CD4-positive, alpha-beta T cell (primary cell): ENCODE measurements around the gene SH3YL1. TPM values are rescaled to one million over a fixed set of nuclear protein-coding genes. Genes with fewer than 3 reads are reported as not detected.

ENCODE experiments used
- ATAC-seq: fragments of 200-7000 bp; cut with Tn5 transposase; one replicate; pipeline ENCODE4 v1.10.0; 2022; ENCODE audit warnings: mild to moderate bottlenecking; ENCODE audit not compliant: poor library complexity
- CTCF ChIA-PET: fragments of 350-600 bp; sonication (Branson Sonifier 250); formaldehyde crosslinking; loops from one replicate; lab custom pipeline; 2021; ENCODE audit warnings: antibody characterized with exemption, inconsistent platforms; lab: Charles Lee
- POLR2A ChIA-PET: fragments of 350-600 bp; sonication (Branson Sonifier 250); formaldehyde crosslinking; loops from one replicate; lab custom pipeline; 2021; ENCODE audit warnings: antibody characterized with exemption, inconsistent platforms; lab: Charles Lee
- DNase-seq, 14 experiments: peaks; one replicate each; pipeline ENCODE4 v3.0.0-alpha.2; 2013 to 2020; ENCODE audit warnings: mixed read lengths in 2 of 14
- H3K27ac ChIP-seq, 2 donors: one replicate each; pipeline versions ENCODE4 v1.5.1 to v1.7.0; 2013; ENCODE audit warnings: low read length in 2 of 2, low read depth in 1 of 2, mild to moderate bottlenecking in 1 of 2
- H3K27me3 ChIP-seq, 2 experiments: 1 replicate in 1 of 2; 2 replicates in 1 of 2; pipeline versions ENCODE4 v1.6.1 to v1.7.0; 2013; ENCODE audit warnings: low read length in 2 of 2, control low read depth in 1 of 2, mild to moderate bottlenecking in 1 of 2, moderate library complexity in 1 of 2; ENCODE audit not compliant: insufficient read depth in 2 of 2, control insufficient read depth in 1 of 2
- H3K36me3 ChIP-seq: one replicate; pipeline ENCODE4 v1.6.1; 2013; ENCODE audit warnings: low read length, control low read depth; ENCODE audit not compliant: insufficient read depth
- H3K4me1 ChIP-seq: one replicate; pipeline ENCODE4 v1.6.1; 2013; ENCODE audit warnings: low read length, control low read depth; ENCODE audit not compliant: insufficient read depth
- H3K4me3 ChIP-seq: one replicate; pipeline ENCODE4 v1.5.1; 2013; ENCODE audit warnings: mild to moderate bottlenecking, low read length, moderate library complexity
- H3K9me3 ChIP-seq, 2 experiments: 1 replicate in 1 of 2; 2 replicates in 1 of 2; pipeline versions ENCODE4 v1.6.1 to v1.7.0; 2013; ENCODE audit warnings: low read length in 2 of 2, mild to moderate bottlenecking in 2 of 2, control low read depth in 1 of 2, moderate library complexity in 1 of 2; ENCODE audit not compliant: control insufficient read depth in 1 of 2, insufficient read depth in 1 of 2
- H3K27ac Mint-ChIP-seq: one replicate; pipeline ENCODE4 v1.8.0; 2020; ENCODE audit warnings: mixed read lengths
- H3K27me3 Mint-ChIP-seq: one replicate; pipeline ENCODE4 v1.8.0; 2021; ENCODE audit warnings: mixed read lengths
- H3K36me3 Mint-ChIP-seq: one replicate; pipeline ENCODE4 v1.8.0; 2021; ENCODE audit warnings: low read depth, mixed read lengths
- H3K4me1 Mint-ChIP-seq: one replicate; pipeline ENCODE4 v1.8.0; 2021; ENCODE audit warnings: low read depth, mixed read lengths
- H3K4me3 Mint-ChIP-seq: one replicate; pipeline ENCODE4 v1.8.0; 2020; ENCODE audit warnings: mild to moderate bottlenecking, mixed read lengths
- H3K9me3 Mint-ChIP-seq: one replicate; pipeline ENCODE4 v1.8.0; 2020; ENCODE audit warnings: mixed read lengths
- CTCF ChIP-seq: fragments of 200-600 bp; IDR thresholded peaks from one replicate; pipeline ENCODE4 v1.8.0; 2022; ENCODE audit warnings: antibody characterized with exemption, mild to moderate bottlenecking
- intact Hi-C, 2 experiments: fragments of 100-400 bp; cut with DNase I in 1 of 2; cut with micrococcal nuclease in 1 of 2; formaldehyde crosslinking; loops; one replicate each; pipeline versions ENCODE4 v1.15.1 to v1.9.0; 2023 to 2025; cut with DNase I, micrococcal nuclease
- total RNA-seq, 174 experiments: library from RNA in 2 of 174; stranded (reverse) in 2 of 174; gene quantifications; one replicate each; pipeline ENCODE4 v1.2.3 and lab custom pipeline; 2021 to 2026

The SH3YL1 gene
- total RNA-seq, 2 experiments from 2014 or later = 59.7 to 61.9 TPM

GRCh38 chr2:279366-279765, 15.5 kb upstream of the SH3YL1 start:
- no peak overlapping the region for H3K4me3 Mint-ChIP-seq
- no peak overlapping the region for H3K27ac Mint-ChIP-seq
- intact Hi-C loops = no loop called here
- Histone ChIP-seq H3K36me3 (peaks cover 67% of the 10 kb centered on the region), H3K4me3 (no peak overlapping the region), H3K27ac (no peak overlapping the region), H3K4me1 (no peaks in the 10 kb centered on the region), H3K27me3 (no peaks in the 10 kb centered on the region), H3K9me3 (no peaks in the 10 kb centered on the region)
- ATAC-seq (no peak), DNase-seq (no peak)
- TF ChIP-seq CTCF = no peak
- peaks cover 82% of the 10 kb centered on the region for H3K36me3 Mint-ChIP-seq
- H3K9me3 Mint-ChIP-seq = no peaks in the 10 kb centered on the region
- ChIA-PET CTCF (no interaction called here), POLR2A (no interaction called here)
- no peaks in the 10 kb centered on the region for H3K27me3 Mint-ChIP-seq
- H3K4me1 Mint-ChIP-seq = peaks cover 4% of the 10 kb centered on the region

GRCh38 chr2:278927-279320, 15.1 kb upstream of the SH3YL1 start:
- intact Hi-C loops = no loop called here
- no peaks in the 10 kb centered on the region for H3K9me3 Mint-ChIP-seq
- Histone ChIP-seq H3K27me3 (no peaks in the 10 kb centered on the region), H3K27ac (no peak overlapping the region), H3K4me3 (no peak overlapping the region), H3K36me3 (peaks cover 71% of the 10 kb centered on the region), H3K9me3 (no peaks in the 10 kb centered on the region), H3K4me1 (no peaks in the 10 kb centered on the region)
- no peak for TF ChIP-seq CTCF
- POLR2A ChIA-PET = no interaction called here
- CTCF ChIA-PET = no interaction called here
- peaks cover 86% of the 10 kb centered on the region for H3K36me3 Mint-ChIP-seq
- ATAC-seq (no peak), DNase-seq (no peak)
- H3K4me3 Mint-ChIP-seq = no peak overlapping the region
- H3K27me3 Mint-ChIP-seq = no peaks in the 10 kb centered on the region
- H3K4me1 Mint-ChIP-seq = peaks cover 6% of the 10 kb centered on the region
- H3K27ac Mint-ChIP-seq = no peak overlapping the region

DNA sequence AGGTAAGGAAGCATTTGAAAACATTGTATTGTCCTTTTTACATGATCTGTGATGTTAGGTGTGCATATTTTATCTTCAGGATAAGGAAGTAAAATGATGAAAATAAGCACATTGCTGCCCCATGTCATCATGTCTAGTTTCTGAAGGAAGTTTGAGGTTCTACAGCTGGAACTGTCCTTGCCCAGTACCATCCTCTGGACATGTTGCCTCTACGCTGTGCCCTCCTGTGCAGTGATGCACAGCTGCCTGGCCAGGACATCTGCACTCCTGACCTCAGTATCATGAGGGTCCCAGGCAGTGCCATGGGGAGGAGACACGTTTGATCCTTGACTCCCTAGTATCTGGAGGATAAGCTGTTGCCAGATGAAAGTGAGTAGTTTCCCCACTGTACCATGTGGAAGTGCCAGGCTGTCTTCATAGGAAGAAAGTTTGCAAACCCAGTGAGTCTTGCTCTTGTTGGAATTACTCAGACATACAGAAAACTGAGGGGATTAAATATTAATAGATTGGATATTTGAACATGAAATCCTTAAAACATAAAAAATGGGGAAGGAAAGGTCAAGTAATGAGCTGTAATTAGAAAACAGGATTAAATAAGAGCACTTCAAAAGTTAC, 14.6 kb upstream of the SH3YL1 start:
- intact Hi-C loops = no loop called here
- CTCF ChIA-PET = no interaction called here
- ATAC-seq = no peak
- peaks cover 6% of the 10 kb centered on the region for H3K4me1 Mint-ChIP-seq
- no peak overlapping the region for H3K4me3 Mint-ChIP-seq
- peaks cover 76% of the 10 kb centered on the region for H3K36me3 ChIP-seq
- H3K4me3 ChIP-seq = no peak overlapping the region
- H3K27me3 ChIP-seq = no peaks in the 10 kb centered on the region
- POLR2A ChIA-PET = no interaction called here
- H3K36me3 Mint-ChIP-seq = peaks cover 91% of the 10 kb centered on the region
- no peak overlapping the region for H3K27ac ChIP-seq
- no peaks in the 10 kb centered on the region for H3K9me3 Mint-ChIP-seq
- no peak for TF ChIP-seq CTCF
- H3K9me3 ChIP-seq = no peaks in the 10 kb centered on the region
- no peak for DNase-seq
- no peak overlapping the region for H3K27ac Mint-ChIP-seq
- H3K27me3 Mint-ChIP-seq = no peaks in the 10 kb centered on the region
- H3K4me1 ChIP-seq = no peaks in the 10 kb centered on the region
